WTC11 (cell line): Measurements from ENCODE around the gene SLC13A4. TPM values are rescaled to one million over a fixed set of nuclear protein-coding genes. Genes with fewer than 3 reads are reported as not detected.

Source experiments
- ATAC-seq: fragments of 200-7000 bp; cut with Tn5 transposase; 2 replicates; pipeline ENCODE4 v1.10.0; 2021; ENCODE audit warnings: mild to moderate bottlenecking, moderate library complexity
- CTCF ChIA-PET: fragments of 300-600 bp; sonication (Branson Sonifier 250); formaldehyde crosslinking; loops from one replicate; lab custom pipeline; 2021; ENCODE audit warnings: antibody characterized with exemption; lab: Charles Lee
- POLR2A ChIA-PET: fragments of 350-600 bp; sonication (Branson Sonifier 250); formaldehyde crosslinking; loops from one replicate; lab custom pipeline; 2021; ENCODE audit warnings: antibody characterized with exemption; lab: Charles Lee
- DNase-seq: peaks from one replicate; pipeline ENCODE4 v3.0.0; 2021; ENCODE audit warnings: low spot score
- H3K27ac Mint-ChIP-seq: 2 replicates; pipeline ENCODE4 v1.8.0; 2021; ENCODE audit warnings: mixed read lengths
- H3K27me3 Mint-ChIP-seq: 2 replicates; pipeline ENCODE4 v1.8.0; 2021; ENCODE audit warnings: low read depth, mild to moderate bottlenecking, moderate library complexity, mixed read lengths
- H3K36me3 Mint-ChIP-seq: 2 replicates; pipeline ENCODE4 v1.8.0; 2021; ENCODE audit warnings: mixed read lengths
- H3K4me1 Mint-ChIP-seq: 2 replicates; pipeline ENCODE4 v1.8.0; 2022; ENCODE audit warnings: mixed read lengths
- H3K4me3 Mint-ChIP-seq: 2 replicates; pipeline ENCODE4 v1.8.0; 2021; ENCODE audit warnings: mild to moderate bottlenecking, moderate library complexity, mixed read lengths
- H3K9me3 Mint-ChIP-seq: 2 replicates; pipeline ENCODE4 v1.8.0; 2021; ENCODE audit warnings: mixed read lengths
- NFYB ChIP-seq: sonication (generic); formaldehyde crosslinking; conservative IDR thresholded peaks from 2 replicates; pipeline ENCODE4 v1.8.0; 2022; ENCODE audit warnings: low read depth, missing genetic modification reagents
- NR1H2 ChIP-seq: sonication (generic); formaldehyde crosslinking; IDR thresholded peaks from 2 replicates; pipeline ENCODE4 v1.9.0; 2021; ENCODE audit warnings: mild to moderate bottlenecking, moderate library complexity, missing genetic modification reagents
- OVOL2 ChIP-seq: fragments of 250-450 bp; sonication (Bioruptor Pico); IDR thresholded peaks from 2 replicates; pipeline ENCODE4 v1.9.0; 2021; ENCODE audit warnings: mild to moderate bottlenecking, borderline replicate concordance
- TCF7 ChIP-seq: sonication (generic); formaldehyde crosslinking; IDR thresholded peaks from 2 replicates; pipeline ENCODE4 v1.8.0; 2022; ENCODE audit warnings: mild to moderate bottlenecking, low read depth, missing genetic modification reagents, moderate library complexity
- TEAD4 ChIP-seq: sonication (generic); formaldehyde crosslinking; IDR thresholded peaks from 2 replicates; pipeline ENCODE4 v1.8.0; 2022; ENCODE audit warnings: mild to moderate bottlenecking, missing genetic modification reagents
- ZNF416 ChIP-seq: fragments of 250-450 bp; sonication (Bioruptor Pico); IDR thresholded peaks from 2 replicates; pipeline ENCODE4 v1.9.0; 2021; ENCODE audit warnings: mild to moderate bottlenecking, inconsistent platforms
- ZNF671 ChIP-seq: fragments of 250-450 bp; sonication (Bioruptor Pico); IDR thresholded peaks from 2 replicates; pipeline ENCODE4 v1.8.0; 2021; ENCODE audit warnings: mild to moderate bottlenecking
- total RNA-seq: library from RNA; stranded (reverse); gene quantifications from 3 replicates; pipeline ENCODE4 v1.2.3, GENCODE V29; 2021
- TF ChIP-seq, protein P1 (sequence below): sonication (generic); formaldehyde crosslinking; IDR thresholded peaks from 2 replicates; pipeline ENCODE4 v1.8.1; 2022; ENCODE audit warnings: low read depth, missing genetic modification reagents, borderline replicate concordance
- TF ChIP-seq, protein P2 (sequence below): sonication (generic); formaldehyde crosslinking; IDR thresholded peaks from 2 replicates; pipeline ENCODE4 v1.8.1; 2023; ENCODE audit warnings: mild to moderate bottlenecking, missing genetic modification reagents
- TF ChIP-seq, protein P3 (sequence below): sonication (generic); formaldehyde crosslinking; IDR thresholded peaks from 2 replicates; pipeline ENCODE4 v1.8.1; 2023; ENCODE audit warnings: mild to moderate bottlenecking, missing genetic modification reagents, borderline replicate concordance
- TF ChIP-seq, protein P4 (sequence below): sonication (generic); formaldehyde crosslinking; conservative IDR thresholded peaks from 2 replicates; pipeline ENCODE4 v1.8.1; 2023; ENCODE audit warnings: mild to moderate bottlenecking, low read depth, missing genetic modification reagents, moderate library complexity
- TF ChIP-seq, protein P5 (sequence below): sonication (generic); formaldehyde crosslinking; IDR thresholded peaks from 2 replicates; pipeline ENCODE4 v1.8.1; 2022; ENCODE audit warnings: missing genetic modification reagents, borderline replicate concordance
- TF ChIP-seq, protein P6 (sequence below): fragments of 250-450 bp; sonication (Bioruptor Pico); conservative IDR thresholded peaks from 2 replicates; pipeline ENCODE4 v1.9.0; 2021; ENCODE audit warnings: mild to moderate bottlenecking
- TF ChIP-seq, protein P7 (sequence below): sonication (generic); formaldehyde crosslinking; IDR thresholded peaks from 2 replicates; pipeline ENCODE4 v1.8.1; 2023; ENCODE audit warnings: mild to moderate bottlenecking, missing genetic modification reagents, moderate library complexity
- TF ChIP-seq, protein P8 (sequence below): fragments of 250-450 bp; sonication (Bioruptor Pico); IDR thresholded peaks from 2 replicates; pipeline ENCODE4 v1.9.0; 2021; ENCODE audit warnings: mild to moderate bottlenecking, borderline replicate concordance
- TF ChIP-seq, protein P9 (sequence below): fragments of 250-450 bp; sonication (Bioruptor Pico); IDR thresholded peaks from 2 replicates; pipeline ENCODE4 v1.9.0; 2021; ENCODE audit warnings: mild to moderate bottlenecking

The SLC13A4 gene
- total RNA-seq, 1 experiment from 2014 or later: 1.6 TPM

DNA sequence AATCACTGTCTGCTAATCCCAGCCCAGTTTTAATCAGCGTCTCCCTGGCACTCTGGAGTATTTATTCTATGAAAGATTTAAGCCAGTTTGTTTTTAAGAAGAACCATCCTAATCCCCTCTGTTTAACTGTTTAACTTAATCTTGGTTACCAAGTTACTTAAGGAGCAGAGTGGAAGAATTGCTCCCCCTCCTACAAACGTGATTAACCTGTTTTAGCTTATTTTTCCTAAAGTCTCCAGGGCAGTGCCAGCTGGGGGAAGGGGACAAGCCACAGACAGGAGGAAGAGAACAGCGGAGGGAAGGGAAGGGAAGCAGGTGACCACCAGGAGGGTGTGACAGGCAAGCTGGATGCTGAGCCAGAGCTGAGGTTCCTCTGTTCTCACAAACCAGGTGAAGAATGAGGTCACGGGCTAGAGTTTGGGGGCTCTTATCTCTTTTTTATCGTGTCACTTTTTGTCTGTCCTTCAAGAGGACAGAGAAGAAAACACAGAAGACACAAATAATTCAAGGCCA is 1.7 kb downstream of the SLC13A4 start:
- H3K4me3 Mint-ChIP-seq: no peak overlapping the region
- H3K27ac Mint-ChIP-seq: no peak overlapping the region
- CTCF ChIA-PET: interaction anchor here (1.5 to 5.7 kb wide), 3 partner anchors 15 to 64 kb away, joined by 3 to 49 read pairs (median 4); partner anchors contain the start of gene STMP1
- ATAC-seq: peak; percentile 30
- H3K36me3 Mint-ChIP-seq: no peaks in the 10 kb centered on the region
- TF ChIP-seq, protein P1, sequence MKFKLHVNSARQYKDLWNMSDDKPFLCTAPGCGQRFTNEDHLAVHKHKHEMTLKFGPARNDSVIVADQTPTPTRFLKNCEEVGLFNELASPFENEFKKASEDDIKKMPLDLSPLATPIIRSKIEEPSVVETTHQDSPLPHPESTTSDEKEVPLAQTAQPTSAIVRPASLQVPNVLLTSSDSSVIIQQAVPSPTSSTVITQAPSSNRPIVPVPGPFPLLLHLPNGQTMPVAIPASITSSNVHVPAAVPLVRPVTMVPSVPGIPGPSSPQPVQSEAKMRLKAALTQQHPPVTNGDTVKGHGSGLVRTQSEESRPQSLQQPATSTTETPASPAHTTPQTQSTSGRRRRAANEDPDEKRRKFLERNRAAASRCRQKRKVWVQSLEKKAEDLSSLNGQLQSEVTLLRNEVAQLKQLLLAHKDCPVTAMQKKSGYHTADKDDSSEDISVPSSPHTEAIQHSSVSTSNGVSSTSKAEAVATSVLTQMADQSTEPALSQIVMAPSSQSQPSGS (CRISPR knock-in tag): no peak
- TF ChIP-seq NR1H2 (no peak), TCF7 (CRISPR knock-in tag) (no peak), NFYB (no peak), TEAD4 (CRISPR knock-in tag) (no peak), ZNF671 (no peak), ZNF416 (CRISPR knock-in tag) (no peak), OVOL2 (no peak)
- TF ChIP-seq, protein P2, sequence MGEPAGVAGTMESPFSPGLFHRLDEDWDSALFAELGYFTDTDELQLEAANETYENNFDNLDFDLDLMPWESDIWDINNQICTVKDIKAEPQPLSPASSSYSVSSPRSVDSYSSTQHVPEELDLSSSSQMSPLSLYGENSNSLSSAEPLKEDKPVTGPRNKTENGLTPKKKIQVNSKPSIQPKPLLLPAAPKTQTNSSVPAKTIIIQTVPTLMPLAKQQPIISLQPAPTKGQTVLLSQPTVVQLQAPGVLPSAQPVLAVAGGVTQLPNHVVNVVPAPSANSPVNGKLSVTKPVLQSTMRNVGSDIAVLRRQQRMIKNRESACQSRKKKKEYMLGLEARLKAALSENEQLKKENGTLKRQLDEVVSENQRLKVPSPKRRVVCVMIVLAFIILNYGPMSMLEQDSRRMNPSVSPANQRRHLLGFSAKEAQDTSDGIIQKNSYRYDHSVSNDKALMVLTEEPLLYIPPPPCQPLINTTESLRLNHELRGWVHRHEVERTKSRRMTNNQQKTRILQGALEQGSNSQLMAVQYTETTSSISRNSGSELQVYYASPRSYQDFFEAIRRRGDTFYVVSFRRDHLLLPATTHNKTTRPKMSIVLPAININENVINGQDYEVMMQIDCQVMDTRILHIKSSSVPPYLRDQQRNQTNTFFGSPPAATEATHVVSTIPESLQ (CRISPR knock-in tag): no peak
- TF ChIP-seq, protein P3, sequence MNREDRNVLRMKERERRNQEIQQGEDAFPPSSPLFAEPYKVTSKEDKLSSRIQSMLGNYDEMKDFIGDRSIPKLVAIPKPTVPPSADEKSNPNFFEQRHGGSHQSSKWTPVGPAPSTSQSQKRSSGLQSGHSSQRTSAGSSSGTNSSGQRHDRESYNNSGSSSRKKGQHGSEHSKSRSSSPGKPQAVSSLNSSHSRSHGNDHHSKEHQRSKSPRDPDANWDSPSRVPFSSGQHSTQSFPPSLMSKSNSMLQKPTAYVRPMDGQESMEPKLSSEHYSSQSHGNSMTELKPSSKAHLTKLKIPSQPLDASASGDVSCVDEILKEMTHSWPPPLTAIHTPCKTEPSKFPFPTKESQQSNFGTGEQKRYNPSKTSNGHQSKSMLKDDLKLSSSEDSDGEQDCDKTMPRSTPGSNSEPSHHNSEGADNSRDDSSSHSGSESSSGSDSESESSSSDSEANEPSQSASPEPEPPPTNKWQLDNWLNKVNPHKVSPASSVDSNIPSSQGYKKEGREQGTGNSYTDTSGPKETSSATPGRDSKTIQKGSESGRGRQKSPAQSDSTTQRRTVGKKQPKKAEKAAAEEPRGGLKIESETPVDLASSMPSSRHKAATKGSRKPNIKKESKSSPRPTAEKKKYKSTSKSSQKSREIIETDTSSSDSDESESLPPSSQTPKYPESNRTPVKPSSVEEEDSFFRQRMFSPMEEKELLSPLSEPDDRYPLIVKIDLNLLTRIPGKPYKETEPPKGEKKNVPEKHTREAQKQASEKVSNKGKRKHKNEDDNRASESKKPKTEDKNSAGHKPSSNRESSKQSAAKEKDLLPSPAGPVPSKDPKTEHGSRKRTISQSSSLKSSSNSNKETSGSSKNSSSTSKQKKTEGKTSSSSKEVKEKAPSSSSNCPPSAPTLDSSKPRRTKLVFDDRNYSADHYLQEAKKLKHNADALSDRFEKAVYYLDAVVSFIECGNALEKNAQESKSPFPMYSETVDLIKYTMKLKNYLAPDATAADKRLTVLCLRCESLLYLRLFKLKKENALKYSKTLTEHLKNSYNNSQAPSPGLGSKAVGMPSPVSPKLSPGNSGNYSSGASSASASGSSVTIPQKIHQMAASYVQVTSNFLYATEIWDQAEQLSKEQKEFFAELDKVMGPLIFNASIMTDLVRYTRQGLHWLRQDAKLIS (CRISPR knock-in tag): no peak
- TF ChIP-seq, protein P4, sequence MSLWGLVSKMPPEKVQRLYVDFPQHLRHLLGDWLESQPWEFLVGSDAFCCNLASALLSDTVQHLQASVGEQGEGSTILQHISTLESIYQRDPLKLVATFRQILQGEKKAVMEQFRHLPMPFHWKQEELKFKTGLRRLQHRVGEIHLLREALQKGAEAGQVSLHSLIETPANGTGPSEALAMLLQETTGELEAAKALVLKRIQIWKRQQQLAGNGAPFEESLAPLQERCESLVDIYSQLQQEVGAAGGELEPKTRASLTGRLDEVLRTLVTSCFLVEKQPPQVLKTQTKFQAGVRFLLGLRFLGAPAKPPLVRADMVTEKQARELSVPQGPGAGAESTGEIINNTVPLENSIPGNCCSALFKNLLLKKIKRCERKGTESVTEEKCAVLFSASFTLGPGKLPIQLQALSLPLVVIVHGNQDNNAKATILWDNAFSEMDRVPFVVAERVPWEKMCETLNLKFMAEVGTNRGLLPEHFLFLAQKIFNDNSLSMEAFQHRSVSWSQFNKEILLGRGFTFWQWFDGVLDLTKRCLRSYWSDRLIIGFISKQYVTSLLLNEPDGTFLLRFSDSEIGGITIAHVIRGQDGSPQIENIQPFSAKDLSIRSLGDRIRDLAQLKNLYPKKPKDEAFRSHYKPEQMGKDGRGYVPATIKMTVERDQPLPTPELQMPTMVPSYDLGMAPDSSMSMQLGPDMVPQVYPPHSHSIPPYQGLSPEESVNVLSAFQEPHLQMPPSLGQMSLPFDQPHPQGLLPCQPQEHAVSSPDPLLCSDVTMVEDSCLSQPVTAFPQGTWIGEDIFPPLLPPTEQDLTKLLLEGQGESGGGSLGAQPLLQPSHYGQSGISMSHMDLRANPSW (CRISPR knock-in tag): no peak
- TF ChIP-seq, protein P5, sequence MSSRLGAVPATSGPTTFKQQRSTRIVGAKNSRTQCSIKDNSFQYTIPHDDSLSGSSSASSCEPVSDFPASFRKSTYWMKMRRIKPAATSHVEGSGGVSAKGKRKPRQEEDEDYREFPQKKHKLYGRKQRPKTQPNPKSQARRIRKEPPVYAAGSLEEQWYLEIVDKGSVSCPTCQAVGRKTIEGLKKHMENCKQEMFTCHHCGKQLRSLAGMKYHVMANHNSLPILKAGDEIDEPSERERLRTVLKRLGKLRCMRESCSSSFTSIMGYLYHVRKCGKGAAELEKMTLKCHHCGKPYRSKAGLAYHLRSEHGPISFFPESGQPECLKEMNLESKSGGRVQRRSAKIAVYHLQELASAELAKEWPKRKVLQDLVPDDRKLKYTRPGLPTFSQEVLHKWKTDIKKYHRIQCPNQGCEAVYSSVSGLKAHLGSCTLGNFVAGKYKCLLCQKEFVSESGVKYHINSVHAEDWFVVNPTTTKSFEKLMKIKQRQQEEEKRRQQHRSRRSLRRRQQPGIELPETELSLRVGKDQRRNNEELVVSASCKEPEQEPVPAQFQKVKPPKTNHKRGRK (CRISPR knock-in tag): no peak
- TF ChIP-seq, protein P6, sequence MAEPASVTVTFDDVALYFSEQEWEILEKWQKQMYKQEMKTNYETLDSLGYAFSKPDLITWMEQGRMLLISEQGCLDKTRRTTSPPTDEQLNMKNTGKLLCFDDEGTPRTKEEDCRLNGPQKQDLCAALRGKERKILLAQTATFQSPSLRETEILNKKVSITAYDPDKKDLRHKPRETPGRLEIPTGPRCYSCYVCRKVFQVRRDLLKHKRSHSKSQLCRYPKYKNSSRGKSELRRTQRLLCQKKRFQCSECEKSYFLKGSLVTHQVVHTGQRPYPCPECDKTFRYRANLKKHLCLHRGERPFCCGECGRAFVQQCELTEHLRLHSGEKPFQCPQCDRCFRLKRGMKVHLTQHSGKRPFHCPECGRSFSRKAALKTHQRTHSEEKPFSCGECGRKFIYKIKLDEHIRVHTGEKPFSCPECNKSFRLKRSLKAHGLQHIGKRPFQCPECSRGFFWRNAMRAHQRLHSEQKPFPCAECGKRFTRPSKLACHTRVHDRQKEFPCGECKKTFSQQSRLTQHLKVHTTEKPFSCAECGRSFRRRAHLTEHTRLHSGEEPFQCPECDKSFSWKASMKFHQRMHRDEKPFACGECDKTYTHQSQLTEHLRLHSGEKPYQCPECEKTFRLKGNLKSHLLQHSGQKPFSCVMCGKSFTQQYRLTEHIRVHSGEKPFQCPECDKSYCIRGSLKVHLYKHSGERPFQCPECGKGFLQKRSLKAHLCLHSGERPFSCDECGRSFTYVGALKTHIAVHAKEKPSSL (CRISPR knock-in tag): no peak
- TF ChIP-seq, protein P7, sequence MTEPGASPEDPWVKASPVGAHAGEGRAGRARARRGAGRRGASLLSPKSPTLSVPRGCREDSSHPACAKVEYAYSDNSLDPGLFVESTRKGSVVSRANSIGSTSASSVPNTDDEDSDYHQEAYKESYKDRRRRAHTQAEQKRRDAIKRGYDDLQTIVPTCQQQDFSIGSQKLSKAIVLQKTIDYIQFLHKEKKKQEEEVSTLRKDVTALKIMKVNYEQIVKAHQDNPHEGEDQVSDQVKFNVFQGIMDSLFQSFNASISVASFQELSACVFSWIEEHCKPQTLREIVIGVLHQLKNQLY: no peak
- TF ChIP-seq, protein P8, sequence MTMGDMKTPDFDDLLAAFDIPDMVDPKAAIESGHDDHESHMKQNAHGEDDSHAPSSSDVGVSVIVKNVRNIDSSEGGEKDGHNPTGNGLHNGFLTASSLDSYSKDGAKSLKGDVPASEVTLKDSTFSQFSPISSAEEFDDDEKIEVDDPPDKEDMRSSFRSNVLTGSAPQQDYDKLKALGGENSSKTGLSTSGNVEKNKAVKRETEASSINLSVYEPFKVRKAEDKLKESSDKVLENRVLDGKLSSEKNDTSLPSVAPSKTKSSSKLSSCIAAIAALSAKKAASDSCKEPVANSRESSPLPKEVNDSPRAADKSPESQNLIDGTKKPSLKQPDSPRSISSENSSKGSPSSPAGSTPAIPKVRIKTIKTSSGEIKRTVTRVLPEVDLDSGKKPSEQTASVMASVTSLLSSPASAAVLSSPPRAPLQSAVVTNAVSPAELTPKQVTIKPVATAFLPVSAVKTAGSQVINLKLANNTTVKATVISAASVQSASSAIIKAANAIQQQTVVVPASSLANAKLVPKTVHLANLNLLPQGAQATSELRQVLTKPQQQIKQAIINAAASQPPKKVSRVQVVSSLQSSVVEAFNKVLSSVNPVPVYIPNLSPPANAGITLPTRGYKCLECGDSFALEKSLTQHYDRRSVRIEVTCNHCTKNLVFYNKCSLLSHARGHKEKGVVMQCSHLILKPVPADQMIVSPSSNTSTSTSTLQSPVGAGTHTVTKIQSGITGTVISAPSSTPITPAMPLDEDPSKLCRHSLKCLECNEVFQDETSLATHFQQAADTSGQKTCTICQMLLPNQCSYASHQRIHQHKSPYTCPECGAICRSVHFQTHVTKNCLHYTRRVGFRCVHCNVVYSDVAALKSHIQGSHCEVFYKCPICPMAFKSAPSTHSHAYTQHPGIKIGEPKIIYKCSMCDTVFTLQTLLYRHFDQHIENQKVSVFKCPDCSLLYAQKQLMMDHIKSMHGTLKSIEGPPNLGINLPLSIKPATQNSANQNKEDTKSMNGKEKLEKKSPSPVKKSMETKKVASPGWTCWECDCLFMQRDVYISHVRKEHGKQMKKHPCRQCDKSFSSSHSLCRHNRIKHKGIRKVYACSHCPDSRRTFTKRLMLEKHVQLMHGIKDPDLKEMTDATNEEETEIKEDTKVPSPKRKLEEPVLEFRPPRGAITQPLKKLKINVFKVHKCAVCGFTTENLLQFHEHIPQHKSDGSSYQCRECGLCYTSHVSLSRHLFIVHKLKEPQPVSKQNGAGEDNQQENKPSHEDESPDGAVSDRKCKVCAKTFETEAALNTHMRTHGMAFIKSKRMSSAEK (CRISPR knock-in tag): no peak
- TF ChIP-seq, protein P9, sequence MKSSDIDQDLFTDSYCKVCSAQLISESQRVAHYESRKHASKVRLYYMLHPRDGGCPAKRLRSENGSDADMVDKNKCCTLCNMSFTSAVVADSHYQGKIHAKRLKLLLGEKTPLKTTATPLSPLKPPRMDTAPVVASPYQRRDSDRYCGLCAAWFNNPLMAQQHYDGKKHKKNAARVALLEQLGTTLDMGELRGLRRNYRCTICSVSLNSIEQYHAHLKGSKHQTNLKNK: no peak
- DNase-seq: no peak
- no peaks in the 10 kb centered on the region for H3K27me3 Mint-ChIP-seq
- H3K9me3 Mint-ChIP-seq: no peaks in the 10 kb centered on the region
- POLR2A ChIA-PET: no interaction called here
- peaks cover 19% of the 10 kb centered on the region for H3K4me1 Mint-ChIP-seq
